Measurements from ENCODE around the gene TMEM163. TPM values are rescaled to one million over a fixed set of nuclear protein-coding genes. Genes with fewer than 3 reads are reported as not detected.

Gene TMEM163
- total RNA-seq, 1 experiment from 2014 or later, result 0.94 TPM

- no peak for TF ChIP-seq ARID4B (CRISPR knock-in tag; IDR thresholded peaks at IDR 0.05; ENCODE audit: borderline replicate concordance)
- no peak for TF ChIP-seq NR2C2 (CRISPR knock-in tag; IDR thresholded peaks at IDR 0.05)
- TF ChIP-seq ZNF263 (CRISPR knock-in tag; IDR thresholded peaks at IDR 0.05; ENCODE audit: low read depth), result no peak
- TF ChIP-seq CREB1 (CRISPR knock-in tag; IDR thresholded peaks at IDR 0.05), result no peak
- TF ChIP-seq ZBTB21 (CRISPR knock-in tag; IDR thresholded peaks at IDR 0.05; ENCODE audit: borderline replicate concordance), result no peak
Observed at GRCh38 chr2:134712299-134712698, 6.5 kb downstream of the TMEM163 start (continued).

GRCh38 chr2:134711692-134712091, 7.1 kb downstream of the TMEM163 start:
- Mint-ChIP-seq H3K4me1 (peaks cover 27% of the 10 kb centered on the region), H3K9me3 (peaks cover 3% of the 10 kb centered on the region; the same call in 1 of the 2 replicates), H3K36me3 (no peaks in the 10 kb centered on the region), H3K27ac (no peak overlapping the region), H3K4me3 (no peak overlapping the region), H3K27me3 (ENCODE audit: low read depth) (peaks cover 28% of the 10 kb centered on the region)
- no peak for ATAC-seq
- TF ChIP-seq PRDM15 (CRISPR knock-in tag; IDR thresholded peaks at IDR 0.05) (no peak), NR3C1 (CRISPR knock-in tag; conservative IDR thresholded peaks at IDR 0.05; ENCODE audit: low read depth) (no peak), FOXP4 (CRISPR knock-in tag; IDR thresholded peaks at IDR 0.05) (no peak), ATF1 (CRISPR knock-in tag; IDR thresholded peaks at IDR 0.05) (no peak), IRF2 (CRISPR knock-in tag; IDR thresholded peaks at IDR 0.05; ENCODE audit: borderline replicate concordance, low read depth) (no peak), ATF3 (CRISPR knock-in tag; conservative IDR thresholded peaks at IDR 0.05) (no peak), ZNF232 (CRISPR knock-in tag; IDR thresholded peaks at IDR 0.05) (no peak), ZNF138 (CRISPR knock-in tag; conservative IDR thresholded peaks at IDR 0.05) (no peak), CDX4 (CRISPR knock-in tag; IDR thresholded peaks at IDR 0.05; ENCODE audit: borderline replicate concordance) (no peak), TP53 (CRISPR knock-in tag; IDR thresholded peaks at IDR 0.05) (no peak)
- ChIA-PET CTCF (interaction anchor here (0.6 to 1.0 kb wide), 2 partner anchors 55 to 261 kb away, joined by 3 read pairs; no protein-coding TSS in a partner anchor), POLR2A (no interaction called here)
- DNase-seq (ENCODE audit: low spot score), result no peak

All from WTC11 (cell line).